Inferior parietal cortex (tissue), 1 donor: ENCODE results near the gene RNF151.

Source experiments
- DNase-seq: peaks from one replicate; pipeline ENCODE4 v3.0.0-alpha.2; 2016; ENCODE audit errors: extremely low spot score

Gene RNF151

GRCh38 chr16:1976951-1977874 lies 10.6 kb downstream of the RNF151 start:
- no peak for DNase-seq

- DNase-seq: no peak
Measured at GRCh38 chr16:1977875-1978268, 11.2 kb downstream of the RNF151 start.

- no peak for DNase-seq
Measured at GRCh38 chr16:1978476-1979120, 11.9 kb downstream of the RNF151 start.

- no peak for DNase-seq
Measured at GRCh38 chr16:1979271-1980029, 12.8 kb downstream of the RNF151 start.

GRCh38 chr16:1980030-1980769 lies 13.5 kb downstream of the RNF151 start:
- no peak for DNase-seq

GRCh38 chr16:1980770-1981087 lies 14.1 kb downstream of the RNF151 start:
- no peak for DNase-seq

GRCh38 chr16:1981398-1981836 lies 14.8 kb downstream of the RNF151 start, which contains the start of gene NOXO1:
Gene NOXO1 (minus strand): TSS chr16:1981469. CDS start chr16:1981179, 290 bp downstream.
- no peak for DNase-seq

GRCh38 chr16:1982013-1982433 lies 15.4 kb downstream of the RNF151 start:
- no peak for DNase-seq

- DNase-seq: no peak
Measured at GRCh38 chr16:1982991-1983543, 16.4 kb downstream of the RNF151 start.

- DNase-seq: peak; percentile 78
Measured at GRCh38 chr16:1983544-1984346, 17.1 kb downstream of the RNF151 start, which contains the start of gene GFER. Gene GFER (plus strand): TSS chr16:1984193. CDS start chr16:1984219, 26 bp downstream.

GRCh38 chr16:1984347-1985225 lies 17.9 kb downstream of the RNF151 start:
- DNase-seq: no peak

- DNase-seq: no peak
Measured at GRCh38 chr16:1985466-1986150, 19.0 kb downstream of the RNF151 start.

- DNase-seq: no peak
Measured at GRCh38 chr16:1987198-1987597, 20.5 kb downstream of the RNF151 start.

- DNase-seq: no peak
Measured at GRCh38 chr16:1989209-1990100, 22.8 kb downstream of the RNF151 start, which contains the start of gene SYNGR3. Gene SYNGR3 (plus strand): TSS chr16:1989970. CDS start chr16:1990103, 133 bp downstream.

- DNase-seq: no peak
Measured at GRCh38 chr16:1990101-1990350, 23.4 kb downstream of the RNF151 start.

GRCh38 chr16:1990351-1991134 lies 23.9 kb downstream of the RNF151 start:
- DNase-seq: no peak

- no peak for DNase-seq
Measured at GRCh38 chr16:1991135-1991551, 24.5 kb downstream of the RNF151 start.
